B cell (primary cell): ENCODE measurements around the gene E2F2.

Experiments
- EZH2 ChIP-seq: IDR thresholded peaks from 2 replicates; pipeline ENCODE4 v1.6.1; 2012; ENCODE audit warnings: borderline replicate concordance, low read depth, mild to moderate bottlenecking, moderate library complexity, low read length; ENCODE audit not compliant: insufficient read depth, poor library complexity, severe bottlenecking
- TF ChIP-seq, protein P1 (sequence below): fragments of 200-600 bp; IDR thresholded peaks from one replicate; pipeline ENCODE4 v1.8.0; 2022; ENCODE audit warnings: antibody characterized with exemption, mild to moderate bottlenecking

DNA sequence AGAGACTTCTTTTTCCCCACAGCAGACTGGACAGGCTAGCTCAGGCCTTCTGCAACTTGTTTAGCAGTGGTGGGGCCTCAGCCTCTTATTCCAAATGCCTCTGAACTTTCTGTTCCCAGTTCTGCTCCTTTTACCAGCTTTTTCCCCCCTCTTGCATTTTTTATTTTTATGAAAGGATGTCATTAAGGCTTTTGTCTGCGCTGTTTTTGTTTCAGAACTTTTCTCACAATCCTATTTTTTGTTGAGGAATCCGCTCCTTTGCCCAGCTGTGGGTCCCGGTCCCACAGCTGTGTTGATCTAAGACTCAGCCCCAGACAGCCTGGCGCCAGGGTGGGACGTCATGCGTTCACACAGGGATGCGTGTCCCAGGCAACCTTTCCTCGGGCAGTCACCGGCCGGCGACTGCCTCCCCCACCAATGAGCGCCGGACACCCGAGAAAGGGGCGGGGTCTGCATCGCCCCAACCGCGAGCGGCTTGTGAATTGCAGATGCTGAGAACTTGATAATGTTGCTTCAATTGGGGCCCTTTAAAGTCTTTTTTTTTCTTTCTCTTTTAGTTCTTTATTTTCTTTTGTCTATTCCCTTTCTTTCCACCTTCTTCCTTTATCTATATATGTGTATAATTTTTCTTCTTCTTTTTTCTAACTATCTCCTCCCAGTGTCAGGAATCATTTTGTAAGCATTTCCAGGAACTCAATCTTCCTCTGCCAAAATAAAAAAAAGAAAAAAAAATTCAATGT, 31.3 kb upstream of the E2F2 start:
- TF ChIP-seq EZH2 = no peak
- TF ChIP-seq, protein P1, sequence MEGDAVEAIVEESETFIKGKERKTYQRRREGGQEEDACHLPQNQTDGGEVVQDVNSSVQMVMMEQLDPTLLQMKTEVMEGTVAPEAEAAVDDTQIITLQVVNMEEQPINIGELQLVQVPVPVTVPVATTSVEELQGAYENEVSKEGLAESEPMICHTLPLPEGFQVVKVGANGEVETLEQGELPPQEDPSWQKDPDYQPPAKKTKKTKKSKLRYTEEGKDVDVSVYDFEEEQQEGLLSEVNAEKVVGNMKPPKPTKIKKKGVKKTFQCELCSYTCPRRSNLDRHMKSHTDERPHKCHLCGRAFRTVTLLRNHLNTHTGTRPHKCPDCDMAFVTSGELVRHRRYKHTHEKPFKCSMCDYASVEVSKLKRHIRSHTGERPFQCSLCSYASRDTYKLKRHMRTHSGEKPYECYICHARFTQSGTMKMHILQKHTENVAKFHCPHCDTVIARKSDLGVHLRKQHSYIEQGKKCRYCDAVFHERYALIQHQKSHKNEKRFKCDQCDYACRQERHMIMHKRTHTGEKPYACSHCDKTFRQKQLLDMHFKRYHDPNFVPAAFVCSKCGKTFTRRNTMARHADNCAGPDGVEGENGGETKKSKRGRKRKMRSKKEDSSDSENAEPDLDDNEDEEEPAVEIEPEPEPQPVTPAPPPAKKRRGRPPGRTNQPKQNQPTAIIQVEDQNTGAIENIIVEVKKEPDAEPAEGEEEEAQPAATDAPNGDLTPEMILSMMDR = no peak
